HG03060 (cell line): ENCODE data around the gene SHISA6.

ENCODE experiments used
- ATAC-seq: cut with Tn5 transposase; IDR thresholded peaks from one replicate; pipeline ENCODE4 v1.9.1; 2021; ENCODE audit warnings: low read depth, moderate number of reproducible peaks; ENCODE audit not compliant: unreplicated experiment

The SHISA6 gene

GRCh38 chr17:11564589-11565380, 323.8 kb downstream of the SHISA6 start:
- no peak for ATAC-seq

GRCh38 chr17:11565591-11565990, 324.6 kb downstream of the SHISA6 start:
- no peak for ATAC-seq

GRCh38 chr17:11578998-11579397, 338.0 kb downstream of the SHISA6 start:
- no peak for ATAC-seq

- no peak for ATAC-seq
Measured at GRCh38 chr17:11580677-11581076, 339.7 kb downstream of the SHISA6 start.

- no peak for ATAC-seq
Measured at GRCh38 chr17:11582217-11582616, 341.2 kb downstream of the SHISA6 start.

GRCh38 chr17:11583306-11583992, 342.4 kb downstream of the SHISA6 start:
- no peak for ATAC-seq

- no peak for ATAC-seq
Measured at GRCh38 chr17:11589716-11590115, 348.7 kb downstream of the SHISA6 start.

GRCh38 chr17:11598274-11599221, 357.5 kb downstream of the SHISA6 start, which contains the start of gene DNAH9:
Gene DNAH9 (plus strand): TSS chr17:11598470. CDS start chr17:11598499, 29 bp downstream.
- no peak for ATAC-seq

- no peak for ATAC-seq
Measured at GRCh38 chr17:11601661-11602060, 360.6 kb downstream of the SHISA6 start.

GRCh38 chr17:11608396-11608795, 367.4 kb downstream of the SHISA6 start:
- ATAC-seq: no peak

- ATAC-seq: no peak
Measured at GRCh38 chr17:11610999-11611566, 370.1 kb downstream of the SHISA6 start.

- no peak for ATAC-seq
Measured at GRCh38 chr17:11612956-11613355, 371.9 kb downstream of the SHISA6 start.
